Measurements from ENCODE around the gene CDH4. TPM values are rescaled to one million over a fixed set of nuclear protein-coding genes. Genes with fewer than 3 reads are reported as not detected.

CDH4 gene
- total and polyA plus RNA-seq, 2 of the 4 experiments (the other 2 are of a cell fraction): 1.6 to 3.5 TPM

- H4K8ac ChIP-seq (ENCODE audit: low read depth in 2 of 2, low read length in 2 of 2): no peak overlapping the region
- no peak overlapping the region for H3K27ac ChIP-seq (ENCODE audit: insufficient read depth, low read length)
- H2BK20ac ChIP-seq (ENCODE audit: low read depth, low read length): no peak overlapping the region
- intact Hi-C loops (cut with micrococcal nuclease) (loop anchor here (5.0 kb wide), 3 partner anchors 636 to 1841 kb away; no protein-coding TSS in a partner anchor), dilution Hi-C loops (cut with HindIII; ENCODE audit: low sequenced_read_pairs, unreplicated experiment) (no loop called here), in situ Hi-C loops (cut with MboI; ENCODE audit: low sequenced_read_pairs) (loop anchor here (10.0 to 25.0 kb wide), 3 partner anchors 636 to 1836 kb away; partner anchors contain the start of gene CDH4)
- WGBS, 2 experiments (ENCODE audit: extremely low coverage in 2 of 2, insufficient read length in 1 of 2): no CpG with 5 or more reads among the region's 8 CpGs
- H3K9ac ChIP-seq (ENCODE audit: low read depth, low read length): no peak overlapping the region
- no peaks in the 10 kb centered on the region for H3K9me1 ChIP-seq (ENCODE audit: insufficient read depth, low read length)
- BruUV-seq (replicated peaks): no TSS peak
- DNase-seq (no peak), ATAC-seq (ENCODE audit: low read depth) (no peak)
- ChIA-PET CTCF (no interaction called here), POLR2A (ENCODE audit: unreplicated experiment) (no interaction called here)
- H2BK120ac ChIP-seq (ENCODE audit: low read depth, low read length): no peak overlapping the region
- H3K79me1 ChIP-seq (ENCODE audit: low read depth in 1 of 2, low read length in 2 of 2): no peaks in the 10 kb centered on the region
- no peak overlapping the region for H2AFZ ChIP-seq (replicated peaks; ENCODE audit: low read length, poor library complexity)
- H3K36me3 ChIP-seq (ENCODE audit: control insufficient read depth, insufficient read depth, low read length): no peaks in the 10 kb centered on the region
- H3K4me3 ChIP-seq (ENCODE audit: insufficient read depth, low read depth, low read length): no peak overlapping the region
- H3K14ac ChIP-seq (replicated peaks; ENCODE audit: low read depth, low read length): no peak overlapping the region
- no peak overlapping the region for H2AK5ac ChIP-seq (ENCODE audit: low read depth, low read length)
- H3K4me1 ChIP-seq (ENCODE audit: control insufficient read depth, insufficient read depth, low read length): no peaks in the 10 kb centered on the region
- H2BK5ac ChIP-seq (ENCODE audit: low read depth, low read length, poor library complexity, severe bottlenecking): no peak overlapping the region
- H4K91ac ChIP-seq (ENCODE audit: insufficient read depth, low read depth, low read length): no peak overlapping the region
- no peak overlapping the region for H3K23ac ChIP-seq (ENCODE audit: low read depth, low read length)
- no peak overlapping the region for H3K56ac ChIP-seq (ENCODE audit: extremely low read depth, insufficient read depth, low read length)
- H3K27me3 ChIP-seq (ENCODE audit: control insufficient read depth, insufficient read depth, low read length): peaks cover 5% of the 10 kb centered on the region; the same call in 1 of the 2 replicates
- peak overlapping the region; percentile 14 for H2AK9ac ChIP-seq (replicated peaks; ENCODE audit: low read depth, low read length, poor library complexity)
- H4K20me1 ChIP-seq (ENCODE audit: insufficient read depth, low read length): no peaks in the 10 kb centered on the region
- H4K5ac ChIP-seq (ENCODE audit: low read depth, low read length): no peak overlapping the region
- no peak overlapping the region for H3K18ac ChIP-seq (ENCODE audit: low read depth, low read length)
- no peak for TF ChIP-seq SMC3 (IDR thresholded peaks at IDR 0.05; ENCODE audit: low read depth, low read length)
- TF ChIP-seq RAD21 (IDR thresholded peaks at IDR 0.05; ENCODE audit: low read length): no peak
- no peak for TF ChIP-seq NFE2L2 (IDR thresholded peaks at IDR 0.05; ENCODE audit: low read depth, low read length)
- no peak for TF ChIP-seq RCOR1 (IDR thresholded peaks at IDR 0.05; ENCODE audit: insufficient replicate concordance, low read length)
- TF ChIP-seq ELK1 (IDR thresholded peaks at IDR 0.05; ENCODE audit: borderline replicate concordance, low read depth, low read length): no peak
- TF ChIP-seq MAFK (IDR thresholded peaks at IDR 0.05; ENCODE audit: low read depth, low read length): no peak
- no peak for TF ChIP-seq MAZ (IDR thresholded peaks at IDR 0.05; ENCODE audit: borderline replicate concordance, low read depth, low read length)
- no peak for TF ChIP-seq FOS (IDR thresholded peaks at IDR 0.05; ENCODE audit: low read depth, low read length)
- no peak for TF ChIP-seq MXI1 (IDR thresholded peaks at IDR 0.05; ENCODE audit: borderline replicate concordance, low read depth, low read length)
- TF ChIP-seq, protein P1, sequence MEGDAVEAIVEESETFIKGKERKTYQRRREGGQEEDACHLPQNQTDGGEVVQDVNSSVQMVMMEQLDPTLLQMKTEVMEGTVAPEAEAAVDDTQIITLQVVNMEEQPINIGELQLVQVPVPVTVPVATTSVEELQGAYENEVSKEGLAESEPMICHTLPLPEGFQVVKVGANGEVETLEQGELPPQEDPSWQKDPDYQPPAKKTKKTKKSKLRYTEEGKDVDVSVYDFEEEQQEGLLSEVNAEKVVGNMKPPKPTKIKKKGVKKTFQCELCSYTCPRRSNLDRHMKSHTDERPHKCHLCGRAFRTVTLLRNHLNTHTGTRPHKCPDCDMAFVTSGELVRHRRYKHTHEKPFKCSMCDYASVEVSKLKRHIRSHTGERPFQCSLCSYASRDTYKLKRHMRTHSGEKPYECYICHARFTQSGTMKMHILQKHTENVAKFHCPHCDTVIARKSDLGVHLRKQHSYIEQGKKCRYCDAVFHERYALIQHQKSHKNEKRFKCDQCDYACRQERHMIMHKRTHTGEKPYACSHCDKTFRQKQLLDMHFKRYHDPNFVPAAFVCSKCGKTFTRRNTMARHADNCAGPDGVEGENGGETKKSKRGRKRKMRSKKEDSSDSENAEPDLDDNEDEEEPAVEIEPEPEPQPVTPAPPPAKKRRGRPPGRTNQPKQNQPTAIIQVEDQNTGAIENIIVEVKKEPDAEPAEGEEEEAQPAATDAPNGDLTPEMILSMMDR (conservative IDR thresholded peaks at IDR 0.05; ENCODE audit: low read depth, low read length): no peak
- TF ChIP-seq RFX5 (IDR thresholded peaks at IDR 0.05; ENCODE audit: low read depth, low read length): no peak
- no peak for TF ChIP-seq BHLHE40 (IDR thresholded peaks at IDR 0.05; ENCODE audit: low read depth, low read length)
- no peak overlapping the region for H3K4me2 ChIP-seq (ENCODE audit: low read depth, low read length)
- H3K4ac ChIP-seq (ENCODE audit: low read depth, low read length): no peak overlapping the region
- no peak overlapping the region for H2BK15ac ChIP-seq (ENCODE audit: low read depth, low read length)
- no peaks in the 10 kb centered on the region for H3K9me3 ChIP-seq (ENCODE audit: control insufficient read depth, insufficient read depth, low read length)
These were observed 646.3 kb downstream of the CDH4 start for GRCh38 chr20:61898405-61898804.

Data from IMR-90 (cell line).